Measurements from ENCODE around the gene ADAMTS12.

The ADAMTS12 gene

DNA sequence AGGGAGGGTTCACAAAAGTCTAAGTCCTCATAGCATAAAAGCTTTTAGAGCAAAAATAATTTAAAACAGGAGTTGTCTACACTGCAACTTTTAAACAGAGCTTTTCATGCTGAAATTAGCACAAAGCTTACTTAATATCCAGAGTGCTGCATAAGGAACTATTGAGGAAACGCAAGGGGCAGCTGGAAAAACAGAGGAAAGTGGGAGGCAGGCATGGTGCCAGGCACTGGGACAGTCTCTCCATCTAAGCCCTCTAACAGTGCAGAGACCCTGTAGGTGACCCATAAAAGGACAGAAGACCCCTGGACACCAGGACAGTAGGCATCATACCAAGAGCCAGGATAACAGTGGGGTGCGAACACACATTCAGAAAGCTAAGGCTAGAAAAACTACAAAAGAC, 49.3 kb downstream of the ADAMTS12 start:
- DNase-seq = no peak

DNA sequence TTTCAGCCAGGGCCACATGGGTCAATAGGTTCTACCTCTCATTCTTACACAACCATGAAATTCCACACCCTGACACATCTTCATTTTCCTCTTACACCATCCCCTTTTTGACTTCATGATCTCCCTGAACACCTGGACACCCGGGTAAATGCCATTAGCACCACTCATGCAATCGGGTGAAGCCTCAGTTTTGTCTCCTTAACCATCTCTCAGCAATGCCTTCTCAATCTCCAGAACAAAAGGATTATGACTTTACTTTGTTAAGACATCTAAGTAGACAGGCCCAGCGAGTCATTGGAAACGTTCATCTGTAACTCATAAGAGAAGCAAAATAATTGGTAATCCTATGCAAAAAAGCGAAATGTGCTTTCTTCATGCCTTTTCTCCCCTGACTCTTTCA, 49.9 kb downstream of the ADAMTS12 start:
- DNase-seq = no peak

DNA sequence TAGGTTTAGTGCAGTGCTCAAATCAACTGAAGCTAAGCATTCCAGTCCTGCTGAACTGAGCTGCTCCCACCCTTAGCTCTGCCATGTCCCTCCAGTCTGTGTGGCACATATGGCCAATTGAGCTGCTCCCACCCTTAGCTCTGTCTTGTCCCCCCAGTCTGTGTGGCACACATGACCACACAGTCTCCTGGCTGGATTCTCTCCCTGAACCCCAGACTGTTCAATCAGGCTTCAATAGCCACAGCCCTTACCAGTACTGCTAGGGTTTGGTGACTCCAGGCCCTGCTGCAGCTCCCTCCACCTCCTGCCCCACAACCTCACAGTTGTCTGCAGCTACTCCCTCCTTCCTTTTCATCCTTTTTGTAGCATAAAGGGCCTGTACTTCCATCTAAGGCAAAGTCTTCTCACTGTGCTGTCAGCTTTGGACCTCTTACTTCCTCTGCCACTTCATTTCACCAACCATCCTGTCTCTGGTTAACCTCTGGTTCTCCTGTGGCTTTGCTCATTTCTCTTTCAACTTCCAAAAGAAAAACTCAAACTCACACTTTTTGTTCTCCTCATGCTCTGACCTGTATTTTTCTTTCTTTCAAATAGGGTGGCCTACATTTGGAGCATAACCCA, 50.8 kb downstream of the ADAMTS12 start:
- no peak for DNase-seq

DNA sequence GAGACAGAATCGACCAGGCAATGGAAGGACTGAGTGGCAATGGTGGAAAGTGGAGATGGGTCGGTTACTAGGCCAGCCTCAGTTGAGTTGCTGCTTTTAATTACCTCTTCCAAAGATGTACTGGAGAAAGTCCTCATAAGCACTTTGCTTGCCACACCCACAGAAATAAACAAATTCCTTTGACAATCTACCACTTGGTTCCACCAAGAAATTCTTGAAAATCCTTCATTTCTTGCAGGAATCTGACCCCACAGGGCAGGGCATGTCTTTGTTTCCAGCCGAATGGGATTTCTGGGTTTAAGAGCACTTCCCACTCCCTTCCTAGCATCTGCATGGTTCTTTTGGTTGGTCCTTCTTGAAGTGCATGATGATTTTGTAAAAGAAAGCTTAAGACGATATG, 54.5 kb downstream of the ADAMTS12 start:
- no peak for DNase-seq

DNA sequence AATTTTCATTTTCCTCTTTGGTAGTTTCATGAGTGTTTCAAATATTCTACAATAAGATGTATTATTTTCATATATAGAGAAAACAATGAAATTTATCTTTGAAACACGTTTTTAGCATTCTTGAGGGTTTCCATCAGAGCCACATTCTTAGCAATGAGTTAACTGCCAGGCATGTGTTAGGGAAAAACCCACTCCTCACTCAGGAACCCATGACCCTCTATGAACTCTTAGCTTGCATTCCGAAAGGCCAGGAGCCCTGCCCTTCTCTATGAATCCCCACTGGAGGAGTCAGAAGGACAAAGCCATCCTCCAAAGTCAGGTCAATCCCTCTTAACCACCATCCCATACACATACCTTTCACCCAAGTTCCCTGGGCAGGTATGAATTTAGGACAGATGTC, 57.5 kb downstream of the ADAMTS12 start:
- no peak for DNase-seq

DNA sequence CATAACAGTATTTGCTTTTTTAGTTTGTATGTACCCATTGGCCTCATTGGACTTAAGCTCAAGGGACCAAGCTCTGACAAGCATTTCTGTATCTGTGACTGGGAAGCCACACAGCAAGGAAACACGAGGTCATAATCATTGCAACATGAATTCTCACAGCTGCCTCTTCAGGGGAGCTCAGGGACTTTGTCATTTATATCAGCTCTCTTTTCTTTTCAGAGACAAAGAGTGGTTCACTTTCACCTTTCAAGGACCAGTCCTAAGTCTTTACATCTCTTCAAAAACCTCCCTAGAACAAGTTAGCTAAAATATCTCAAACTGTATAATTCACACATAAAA, 58.6 kb downstream of the ADAMTS12 start:
- no peak for DNase-seq

DNA sequence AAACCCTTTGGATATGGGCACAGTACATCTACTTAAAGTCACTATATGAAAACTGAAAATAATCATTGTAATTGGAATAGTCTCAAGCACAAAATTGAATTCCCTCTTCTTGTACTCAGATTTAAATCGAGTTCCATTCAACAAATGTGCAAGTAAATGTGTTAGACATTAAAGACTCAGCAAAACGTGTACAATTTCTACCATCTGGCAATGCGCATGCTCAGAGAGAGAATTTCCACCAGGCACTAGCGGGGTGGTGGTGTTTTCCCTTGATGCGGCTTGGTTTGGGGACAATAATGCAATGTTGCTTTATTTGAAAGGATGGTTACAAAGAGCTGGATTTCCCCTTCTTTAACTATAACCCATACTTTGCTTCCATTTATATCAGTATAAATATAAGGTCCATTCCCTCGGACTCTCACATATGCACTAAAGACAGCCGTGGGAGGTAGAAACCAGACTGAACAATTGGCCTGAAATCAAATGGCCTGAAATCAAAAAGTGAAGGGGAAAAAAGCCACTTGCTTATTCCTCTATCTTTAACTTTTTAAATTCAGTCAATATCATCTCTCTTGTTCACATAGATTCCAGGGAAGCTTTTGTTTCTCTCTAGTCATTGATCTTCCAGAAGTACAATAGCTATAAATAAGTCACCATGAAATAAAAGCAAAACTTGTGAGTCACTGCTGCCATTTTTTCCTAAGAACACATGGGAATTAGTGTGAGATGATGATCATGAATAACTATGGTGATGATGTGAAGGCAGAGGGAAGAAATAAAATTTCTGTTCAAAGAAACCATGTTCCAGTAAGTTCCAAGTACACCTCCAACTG, 59.2 kb downstream of the ADAMTS12 start:
- no peak for DNase-seq

DNA sequence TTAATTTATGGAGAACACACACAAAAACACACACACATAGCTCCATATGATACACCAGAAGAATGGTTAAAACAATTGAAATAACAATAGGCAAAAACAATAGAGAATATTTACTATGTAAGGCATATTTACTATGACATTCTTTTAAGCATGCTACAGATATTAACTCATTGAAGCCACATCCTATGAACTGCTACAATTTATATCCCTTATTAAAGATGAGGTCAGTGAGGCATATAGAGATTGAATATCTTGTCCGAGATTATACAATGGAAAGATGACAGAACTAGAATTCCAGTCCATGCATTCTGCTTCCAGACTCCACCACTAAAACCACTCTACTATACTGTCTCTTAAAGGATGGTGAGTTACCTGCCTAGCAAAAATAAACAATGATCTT, 60.7 kb downstream of the ADAMTS12 start:
- no peak for DNase-seq

DNA sequence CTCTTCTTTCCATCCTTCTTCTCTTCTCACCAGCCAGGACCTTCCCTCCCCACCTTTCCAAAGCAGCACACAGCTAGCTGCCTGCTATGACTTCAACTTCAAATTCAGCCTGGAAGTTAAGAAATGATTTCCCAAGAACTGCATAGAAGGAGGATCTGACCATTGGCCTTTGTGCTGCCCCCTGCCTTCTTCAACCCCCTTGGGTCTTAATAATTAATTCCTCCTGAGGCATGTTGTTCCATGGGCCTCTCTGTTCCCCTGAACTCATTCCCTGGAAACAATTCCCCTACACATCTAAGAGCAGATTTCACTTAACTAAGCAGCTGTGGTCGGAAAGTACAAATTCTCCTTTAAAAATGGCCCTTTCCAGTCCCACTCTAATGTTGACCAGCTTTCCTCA, 62.4 kb downstream of the ADAMTS12 start:
- no peak for DNase-seq

DNA sequence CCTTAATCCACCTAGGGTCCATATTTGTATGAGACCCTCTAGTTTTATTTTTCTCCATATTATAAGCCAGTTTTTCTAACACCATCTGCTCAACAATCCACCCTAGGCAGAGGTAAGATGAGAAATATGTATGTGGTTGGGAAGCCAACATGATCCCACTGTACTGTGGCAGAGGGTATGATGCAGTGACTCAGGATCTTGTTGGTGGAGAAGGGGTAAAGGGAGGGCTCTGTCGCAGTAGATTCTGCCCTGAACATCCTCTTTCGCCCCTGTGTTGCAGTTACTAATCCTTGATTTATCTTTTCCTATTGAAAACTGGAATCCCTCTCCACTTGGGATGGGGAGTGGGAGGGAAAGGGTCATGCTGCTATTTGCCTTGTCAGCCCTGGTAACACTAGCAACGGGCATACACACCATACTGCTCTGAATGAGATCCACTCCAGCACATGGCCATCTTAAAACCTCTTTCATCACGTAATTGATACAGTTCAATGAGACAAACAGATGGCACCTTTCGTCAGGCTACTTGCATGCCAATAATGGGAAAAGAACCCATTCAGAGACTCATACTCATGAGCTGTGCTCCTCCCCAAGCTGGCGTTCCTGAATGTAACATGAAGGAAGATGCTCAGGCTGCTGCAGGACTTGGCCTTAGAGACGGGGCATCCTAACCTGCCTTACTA, 63.0 kb downstream of the ADAMTS12 start:
- DNase-seq = no peak

DNA sequence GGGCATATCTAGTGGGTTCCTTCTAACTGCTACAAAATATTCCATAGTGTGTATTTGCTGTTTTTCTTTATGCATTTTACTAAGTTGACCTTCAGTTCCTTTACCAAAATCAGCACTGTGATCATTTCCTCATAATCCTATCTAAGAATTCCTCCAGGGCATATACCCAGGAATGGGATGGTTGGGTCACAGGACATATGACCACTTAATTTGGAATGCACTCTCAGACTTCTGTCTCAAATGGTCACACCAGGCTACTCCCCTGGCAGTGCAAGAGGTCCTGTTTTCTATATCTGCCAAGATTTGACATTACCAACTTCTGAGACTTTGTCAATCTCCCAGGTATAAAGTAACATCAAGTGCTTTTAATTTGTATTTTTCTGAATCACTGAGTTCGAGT, 63.9 kb downstream of the ADAMTS12 start:
- DNase-seq = no peak

DNA sequence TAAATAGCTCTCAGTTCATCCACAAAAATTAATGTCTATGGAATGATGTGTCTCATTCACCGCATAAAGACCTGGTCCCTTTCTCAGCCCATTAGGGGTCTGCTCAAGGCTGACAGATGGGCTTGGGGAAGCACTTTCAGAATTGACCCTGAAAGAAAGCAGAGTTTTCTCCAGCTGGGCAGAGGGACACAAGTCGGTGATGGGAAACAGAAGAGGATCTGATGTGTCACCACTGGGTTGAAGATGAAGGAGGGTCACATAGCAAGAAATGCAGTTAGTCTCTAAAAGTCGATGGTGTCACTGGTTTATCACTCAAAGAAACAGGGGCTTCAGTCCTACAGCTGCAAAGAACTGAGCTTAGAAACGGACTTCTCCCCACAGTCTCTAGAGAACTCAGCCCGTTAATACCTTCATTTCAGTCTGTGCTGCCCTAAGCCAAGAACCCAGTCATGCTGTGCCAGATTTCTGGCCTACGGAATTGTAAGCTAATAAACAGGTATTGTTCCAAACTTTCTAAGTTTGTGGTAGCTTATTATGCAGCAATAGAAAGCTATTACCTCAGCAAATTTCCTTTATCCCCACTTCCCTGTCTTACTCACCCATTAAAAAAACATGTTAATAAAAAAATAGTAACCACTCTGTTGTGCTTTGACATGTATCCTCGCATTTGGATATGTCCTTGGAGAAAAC, 64.6 kb downstream of the ADAMTS12 start:
- no peak for DNase-seq

DNA sequence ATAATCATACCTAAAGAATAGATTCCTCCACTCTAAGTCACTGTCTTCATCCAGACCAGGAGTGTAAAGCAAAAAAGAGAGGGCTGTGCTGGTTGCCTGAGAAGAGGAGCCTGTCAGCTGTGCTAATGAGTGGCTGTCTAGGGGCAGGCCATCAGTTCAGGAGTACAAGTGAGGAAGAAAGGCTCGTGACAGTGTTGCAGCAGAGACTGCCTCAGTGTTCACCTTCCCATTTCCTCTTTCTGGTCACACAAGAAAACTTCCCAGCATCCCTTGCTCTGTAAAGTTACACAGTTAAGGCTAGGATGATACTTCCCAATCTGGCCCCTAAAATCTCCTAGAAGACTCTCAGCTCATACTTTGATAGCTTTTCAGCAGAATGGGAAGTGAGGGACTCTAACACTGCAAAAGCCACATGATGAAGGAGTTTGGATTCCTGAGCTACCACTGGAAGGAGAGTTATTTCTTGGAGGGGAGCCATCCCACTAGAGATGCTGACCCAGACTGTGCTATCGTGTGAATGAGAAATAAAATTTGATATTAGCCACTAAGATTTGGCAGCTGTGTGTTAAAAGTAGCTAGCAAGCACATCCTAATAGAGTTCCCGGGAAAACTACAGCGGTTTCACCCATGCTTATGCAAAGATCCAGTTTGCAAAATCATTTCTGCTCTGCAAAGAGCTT, 67.1 kb downstream of the ADAMTS12 start:
- no peak for DNase-seq

DNA sequence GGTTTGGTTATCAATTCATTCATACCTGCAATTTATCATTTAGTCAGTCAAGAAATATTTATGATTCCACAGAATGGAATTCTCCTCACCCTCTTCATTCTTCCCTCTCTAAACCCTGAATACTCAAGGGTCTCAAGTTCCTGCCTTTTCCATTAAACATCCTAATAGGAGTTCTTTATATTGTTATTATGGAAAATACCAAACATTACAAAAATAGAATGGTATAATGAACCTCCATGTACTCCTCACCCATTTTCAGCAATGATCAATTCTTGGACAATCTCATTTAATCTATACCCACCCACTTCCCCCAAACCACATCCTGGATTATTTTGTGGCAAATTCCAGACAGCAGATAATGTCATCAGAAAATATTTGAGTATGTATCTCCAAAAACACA, 74.5 kb downstream of the ADAMTS12 start:
- no peak for DNase-seq

DNA sequence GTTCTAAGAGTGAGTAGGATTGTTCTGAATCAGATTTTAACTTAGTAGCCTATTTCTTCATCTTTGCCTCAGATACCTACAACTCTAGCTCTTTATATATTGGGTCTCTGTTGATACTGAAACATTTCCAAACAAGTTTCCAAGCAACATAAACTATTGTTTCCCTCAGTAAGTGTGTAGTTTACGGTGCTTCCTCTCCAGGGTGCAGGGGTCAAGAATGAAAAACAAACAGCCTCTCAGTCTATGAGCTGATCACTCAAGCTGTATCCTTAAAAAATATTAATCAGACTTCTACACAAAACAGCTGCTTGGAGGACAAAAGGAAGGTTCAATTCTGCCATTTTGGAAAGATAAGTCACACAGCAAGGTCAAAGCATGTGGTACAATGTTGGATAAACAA, 75.0 kb downstream of the ADAMTS12 start:
- no peak for DNase-seq

DNA sequence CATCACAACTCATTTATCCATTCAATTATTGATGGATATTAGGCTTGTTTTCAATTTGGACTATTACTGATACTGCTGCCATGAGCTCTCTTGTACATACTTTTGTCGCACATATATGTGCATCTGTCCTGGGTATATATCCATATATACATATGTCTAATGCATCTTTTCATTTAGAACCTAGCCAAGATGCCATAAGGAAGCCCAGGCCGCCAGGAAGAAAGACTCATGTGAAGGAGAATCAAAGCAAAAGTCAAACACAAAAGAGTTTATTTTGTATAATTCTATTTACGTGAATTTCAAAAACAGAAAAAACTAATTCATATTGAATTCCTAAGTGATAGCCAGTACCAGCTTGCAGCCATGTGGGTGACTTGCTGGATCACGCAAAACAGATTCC, 79.0 kb downstream of the ADAMTS12 start:
- DNase-seq = no peak

DNA sequence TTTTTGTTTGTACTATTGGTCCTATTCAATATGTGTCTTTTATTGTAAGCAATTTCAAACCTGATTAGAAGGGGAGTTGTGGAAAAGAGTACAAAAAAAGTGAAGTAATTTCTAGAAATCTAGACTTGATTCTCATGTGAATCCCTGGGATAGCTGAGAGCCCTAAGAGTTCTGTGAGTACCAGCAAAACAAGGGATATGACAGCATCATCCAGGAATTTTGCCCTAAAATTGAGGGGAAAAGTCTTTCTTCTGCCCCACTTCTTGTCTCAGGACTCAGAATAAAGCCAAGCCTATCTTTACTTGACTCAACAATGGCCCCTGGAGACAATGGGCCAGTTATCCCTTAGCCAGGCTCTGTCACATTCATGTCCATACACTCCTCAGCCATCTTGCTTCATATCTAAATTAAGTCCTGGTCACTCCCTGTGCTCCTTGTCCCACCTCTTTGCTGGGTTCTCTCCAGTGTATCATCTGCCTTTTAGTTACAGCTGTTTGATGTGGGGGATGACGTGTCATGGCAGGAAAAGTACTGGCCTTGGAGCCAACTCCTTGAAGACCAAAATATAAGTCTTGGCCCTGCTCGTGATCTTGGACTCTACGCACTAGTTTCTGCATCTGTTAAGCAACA, 81.2 kb downstream of the ADAMTS12 start:
- DNase-seq = no peak

DNA sequence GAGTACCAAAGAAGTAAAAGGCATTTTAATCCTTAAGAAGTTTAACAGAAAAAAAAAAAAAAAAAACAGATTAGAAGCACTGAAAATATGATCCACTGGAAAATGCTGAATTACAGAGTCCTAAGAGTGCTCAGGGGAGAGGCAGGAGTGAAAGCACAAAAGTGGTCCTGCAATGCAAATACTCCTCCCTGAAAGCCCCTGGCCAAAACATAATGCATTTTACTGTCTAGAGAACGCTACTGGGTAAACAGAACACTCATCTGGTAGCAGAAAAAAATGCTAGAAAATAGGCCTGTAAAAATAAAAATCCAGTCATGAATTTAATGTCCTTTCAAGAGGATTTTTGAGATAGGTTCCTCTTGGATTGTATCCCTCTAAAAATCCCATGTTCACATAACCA, 81.9 kb downstream of the ADAMTS12 start:
- DNase-seq = no peak

DNA sequence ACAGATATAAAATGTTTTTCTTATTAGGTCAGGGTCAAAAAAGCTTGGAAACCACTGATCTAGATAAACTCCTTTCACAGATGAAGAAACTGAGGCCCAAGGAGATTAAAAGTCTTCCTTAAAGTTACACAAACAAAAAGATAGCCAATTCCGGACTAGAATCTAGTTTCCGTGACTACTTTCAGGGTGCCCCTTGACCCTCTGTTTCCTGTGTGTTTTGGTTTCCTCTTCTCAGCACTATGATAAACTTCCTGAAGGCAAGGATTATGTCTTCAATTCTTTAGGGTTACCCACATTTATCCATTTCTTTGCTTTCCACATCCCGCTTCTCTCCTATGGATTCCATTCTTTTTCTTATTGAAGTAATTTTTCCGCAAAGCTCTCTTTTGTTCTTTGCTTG, 83.1 kb downstream of the ADAMTS12 start:
- DNase-seq = no peak

DNA sequence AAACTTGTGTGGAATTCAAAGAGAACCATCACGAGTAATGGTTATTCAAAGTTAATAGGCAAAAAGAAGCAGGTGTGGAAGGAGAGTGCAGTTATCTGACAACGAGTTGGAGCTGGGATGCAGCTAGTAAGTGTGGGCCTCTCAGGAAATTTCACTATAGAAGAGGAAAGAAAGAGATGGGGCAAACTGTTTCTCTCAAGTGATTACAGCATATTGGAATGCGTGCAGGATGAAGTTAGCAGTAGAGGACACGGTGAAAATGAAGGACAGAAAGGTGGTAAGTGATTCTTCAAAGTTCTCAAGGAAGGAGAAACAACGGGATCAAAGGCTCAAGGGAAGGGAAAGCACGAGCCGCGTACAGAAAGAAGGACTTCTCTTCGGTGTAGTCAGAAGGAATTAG, 84.0 kb downstream of the ADAMTS12 start:
- no peak for DNase-seq

DNA sequence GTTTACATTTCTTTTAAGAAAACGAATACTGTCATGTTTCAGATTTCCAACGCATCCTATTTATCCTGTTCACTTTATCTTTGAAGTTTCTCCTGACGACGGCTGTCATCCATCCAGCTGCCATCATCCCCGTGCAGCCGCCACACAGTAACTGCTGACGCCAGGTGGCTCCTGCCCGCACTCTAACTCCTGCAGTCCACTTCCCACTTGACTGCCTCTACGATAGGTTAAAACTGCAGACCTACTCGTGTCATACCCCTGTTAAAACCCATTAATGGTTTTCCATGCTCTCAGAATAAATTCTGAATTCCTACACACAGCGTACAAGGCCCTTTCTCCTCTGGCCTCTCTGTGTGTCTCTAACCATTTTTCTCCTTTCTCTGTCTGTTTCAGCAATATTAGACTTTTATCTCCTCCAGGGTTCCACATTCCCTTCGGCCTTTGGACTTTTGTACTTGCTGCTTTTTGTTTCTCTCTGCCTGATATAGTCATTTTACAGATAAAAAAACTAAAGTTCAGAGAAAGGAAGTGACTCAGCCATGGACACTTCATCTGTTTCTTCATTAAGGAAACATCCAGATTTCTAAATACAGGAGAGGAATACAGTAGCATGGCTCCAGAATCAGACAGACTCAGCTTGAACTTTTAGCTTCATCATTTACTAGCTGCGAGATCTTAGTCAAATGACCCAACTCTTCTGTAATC, 84.9 kb downstream of the ADAMTS12 start:
- no peak for DNase-seq

DNA sequence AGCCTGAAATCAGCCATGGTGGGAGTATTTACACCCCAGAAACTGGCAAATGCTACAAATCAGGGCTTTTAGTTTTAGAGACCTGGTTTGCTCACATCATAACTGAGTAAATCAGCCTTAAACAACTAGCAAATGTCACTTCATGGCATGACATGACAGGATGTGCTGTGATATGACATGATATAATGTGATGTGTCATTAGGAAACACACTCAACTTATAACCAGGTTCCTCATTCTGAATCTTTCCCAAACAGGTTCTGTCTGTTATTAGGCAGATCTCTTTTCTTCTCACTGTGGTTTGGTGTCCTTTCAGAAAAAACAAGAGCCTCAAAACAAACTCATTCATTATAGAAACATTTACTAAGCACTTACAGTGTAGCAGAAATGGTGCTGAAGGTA, 90.5 kb downstream of the ADAMTS12 start:
- no peak for DNase-seq
